GM12878 (cell line): Measurements from ENCODE around the gene ADGRD1. TPM values are rescaled to one million over a fixed set of nuclear protein-coding genes. Genes with fewer than 3 reads are reported as not detected.

Experiments used
- ATAC-seq: fragments of 200-7000 bp; cut with Tn5 transposase; 3 replicates; pipeline ENCODE4 v1.9.1; 2020; ENCODE audit warnings: mild to moderate bottlenecking, moderate library complexity
- BruUV-seq: library from RNA; stranded (reverse); fragments of 400-500 nt; replicated peaks from 2 replicates; lab custom pipeline; 2021; lab: Mats Ljungman, UMichigan
- CTCF ChIA-PET: fragments of 300-600 bp; sonication (Branson Sonifier 250); formaldehyde crosslinking; extraction: SDS; loops from one replicate; lab custom pipeline; 2021; ENCODE audit warnings: inconsistent platforms; lab: Yijun Ruan, JAX
- POLR2A ChIA-PET: fragments of 350-600 bp; formaldehyde crosslinking; extraction: SDS; loops from one replicate; lab custom pipeline; 2021; ENCODE audit warnings: inconsistent platforms; lab: Charles Lee
- RAD21 ChIA-PET: fragments of 300-600 bp; sonication (Branson Sonifier 250); formaldehyde crosslinking; loops from one replicate; lab custom pipeline; 2023; ENCODE audit warnings: antibody characterized with exemption; ENCODE audit not compliant: unreplicated experiment; lab: Charles Lee
- SMC1A ChIA-PET: fragments of 300-600 bp; sonication (Branson Sonifier 250); formaldehyde crosslinking; loops from one replicate; lab custom pipeline; 2023; ENCODE audit not compliant: unreplicated experiment, uncharacterized antibody; lab: Charles Lee
- DNase-seq: peaks from one replicate; pipeline ENCODE4 v3.0.0-alpha.2; 2011; ENCODE audit warnings: low read depth, low spot score
- FAIRE-seq: peaks from 3 replicates; lab custom pipeline; 2011; peaks lifted over from hg19 to GRCh38; lab: Jason Lieb, UNC
- H2AFZ ChIP-seq: 2 replicates; pipeline ENCODE4 v1.6.0; 2011; ENCODE audit warnings: low read depth, low read length, control low read depth; ENCODE audit not compliant: control insufficient read depth
- H3K27ac ChIP-seq: 2 replicates; pipeline ENCODE4 v1.5.1; 2011; ENCODE audit warnings: control low read depth; ENCODE audit not compliant: control insufficient read depth, insufficient read depth
- H3K27me3 ChIP-seq, 2 experiments: replicated peaks in 1 of 2; 2 replicates each; pipeline versions ENCODE4 v1.6.0 to v1.6.1; 2011; ENCODE audit warnings: low read length in 1 of 2; ENCODE audit not compliant: control insufficient read depth in 2 of 2, insufficient read depth in 2 of 2
- H3K36me3 ChIP-seq, 2 experiments: 2 replicates each; pipeline ENCODE4 v1.5.1; 2011; ENCODE audit warnings: low read length in 1 of 2; ENCODE audit not compliant: control insufficient read depth in 2 of 2, insufficient read depth in 2 of 2
- H3K4me1 ChIP-seq: 2 replicates; pipeline ENCODE4 v1.6.1; 2011; ENCODE audit warnings: mild to moderate bottlenecking, low read length, moderate library complexity, mixed read lengths; ENCODE audit not compliant: control insufficient read depth, insufficient read depth
- H3K4me2 ChIP-seq: 2 replicates; pipeline ENCODE4 v1.6.0; 2011; ENCODE audit warnings: control low read depth; ENCODE audit not compliant: control insufficient read depth, insufficient read depth
- H3K4me3 ChIP-seq: fragments of 200-600 bp; sonication (generic); 2 replicates; pipeline ENCODE4 v1.5.1; 2016
- H3K79me2 ChIP-seq: 2 replicates; pipeline ENCODE4 v1.6.0; 2011; ENCODE audit warnings: low read length; ENCODE audit not compliant: control insufficient read depth, insufficient read depth
- H3K9ac ChIP-seq: 2 replicates; pipeline ENCODE4 v1.8.0; 2011; ENCODE audit warnings: low read length, control low read depth, mixed read lengths; ENCODE audit not compliant: control insufficient read depth, insufficient read depth
- H3K9me3 ChIP-seq: replicated peaks from 3 replicates; pipeline ENCODE4 v1.5.1; 2011; ENCODE audit warnings: mild to moderate bottlenecking, low read length; ENCODE audit not compliant: control insufficient read depth, insufficient read depth
- H4K20me1 ChIP-seq: 2 replicates; pipeline ENCODE4 v1.6.0; 2011; ENCODE audit not compliant: control insufficient read depth, insufficient read depth
- BACH1 ChIP-seq: fragments of 450-650 bp; IDR thresholded peaks from 2 replicates; pipeline ENCODE4 v1.6.1; 2017; ENCODE audit warnings: mild to moderate bottlenecking, borderline replicate concordance
- NR2C1 ChIP-seq: fragments of 450-650 bp; IDR thresholded peaks from 2 replicates; pipeline ENCODE4 v1.6.1; 2017; ENCODE audit warnings: antibody characterized with exemption, mild to moderate bottlenecking, moderate library complexity
- NR2C2 ChIP-seq: IDR thresholded peaks from 2 replicates; pipeline ENCODE4 v1.6.1; 2011; ENCODE audit warnings: borderline replicate concordance, low read depth; ENCODE audit not compliant: control insufficient read depth, insufficient read length
- NR2F1 ChIP-seq: fragments of 450-650 bp; conservative IDR thresholded peaks from 2 replicates; pipeline ENCODE4 v1.6.1; 2017; ENCODE audit warnings: mild to moderate bottlenecking
- WGBS: methylation state at CpG from one replicate; pipeline ENCODE4 v1.1.6; 2016; ENCODE audit warnings: low lambda C conversion rate; ENCODE audit not compliant: insufficient replicate concordance, insufficient coverage; ENCODE audit errors: missing lambda C conversion rate; 5-methylcytosine and 5-hydroxymethylcytosine counted together
- in situ Hi-C: fragments of 300-500 bp; cut with MboI; formaldehyde crosslinking; loops from 9 replicates; pipeline ENCODE4 v1.14.3; 2018; ENCODE audit warnings: mixed read lengths
- intact Hi-C: fragments of 100-400 bp; cut with micrococcal nuclease; formaldehyde crosslinking; loops from one replicate; pipeline ENCODE4 v1.14.2; 2022; ENCODE audit not compliant: unreplicated experiment
- polyA plus RNA-seq, 11 experiments: library from polyadenylated mRNA; depleted of rRNA in 4 of 11; unstranded in 6 of 11; stranded (reverse) in 5 of 11; fragments of >200 nt; fragmentation: Nextera tagmentation in 4 of 11; fragmentation: Illumina TruSeq in 1 of 11; extraction: Ambion mirVana in 4 of 11; extraction: Trizol in 1 of 11; gene quantifications; 1 replicate in 1 of 11; 2 replicates in 10 of 11; pipeline versions ENCODE4 v1.2.1 to v1.2.3, GENCODE V29; 2011 to 2016; ENCODE audit warnings: inconsistent platforms in 2 of 11, missing spikeins in 2 of 11, low read depth in 1 of 11
- total RNA-seq, 4 experiments: library from RNA; depleted of rRNA in 3 of 4; stranded (reverse); fragments of >200 nt in 3 of 4; fragmentation: Illumina TruSeq in 1 of 4; extraction: Trizol in 1 of 4; gene quantifications; 2 replicates each; pipeline versions ENCODE4 v1.2.1 to v1.2.3, GENCODE V29; 2013 to 2021
- TF ChIP-seq, protein P1 (sequence below): fragments of 450-650 bp; IDR thresholded peaks from 2 replicates; pipeline ENCODE4 v1.6.1; 2017; ENCODE audit warnings: mild to moderate bottlenecking, moderate library complexity

ADGRD1 gene
- total and polyA plus RNA-seq, 10 of the 15 experiments (the other 5 are each of a cell fraction or from before 2014, with no cell fraction given) = 0.15 to 12.7 (median 1.2) TPM

DNA sequence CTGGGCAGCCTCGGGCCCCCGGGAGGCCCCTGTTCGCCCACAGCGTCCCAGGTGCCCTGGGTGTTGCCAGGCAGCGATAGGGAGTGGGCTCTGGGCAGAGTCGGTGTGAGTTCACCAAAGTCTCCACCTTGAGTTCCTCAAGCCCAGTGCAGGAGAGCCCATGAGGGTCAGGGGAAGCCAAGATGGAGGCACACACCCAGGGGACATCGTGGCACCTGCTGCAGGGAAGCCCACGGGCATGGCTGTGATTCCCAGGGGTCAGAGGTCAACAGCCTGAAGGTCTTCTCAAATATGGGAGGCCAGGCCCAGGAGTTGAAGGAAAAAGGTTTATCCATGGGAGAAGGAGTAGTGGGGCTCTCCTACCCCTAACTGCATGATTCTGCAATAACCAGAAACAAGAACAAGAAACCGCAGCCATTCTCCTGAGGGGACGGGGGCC, 148.8 kb downstream of the ADGRD1 start:
- ChIA-PET POLR2A (interaction anchor here (0.8 to 3.8 kb wide), 3 partner anchors 10 to 30 kb away, joined by 3 to 16 read pairs (median 9); no protein-coding TSS in a partner anchor), SMC1A (interaction anchor here (1.0 to 6.4 kb wide), 11 partner anchors 8 to 352 kb away, joined by 3 to 86 read pairs (median 5); no protein-coding TSS in a partner anchor), CTCF (interaction anchor here (1.0 to 5.8 kb wide), 10 partner anchors 9 to 350 kb away, joined by 4 to 198 read pairs (median 28); no protein-coding TSS in a partner anchor), RAD21 (interaction anchor here (0.7 to 4.5 kb wide), 12 partner anchors 9 to 285 kb away, joined by 3 to 101 read pairs (median 4); no protein-coding TSS in a partner anchor)
- in situ Hi-C loops (loop anchor here (10.0 kb wide), 1 partner anchor 722 kb away; the partner anchor contains the start of gene MMP17), intact Hi-C loops (loop anchor here (5.0 kb wide), 1 partner anchor 185 kb away; no protein-coding TSS in a partner anchor)
- peaks cover 46% of the 10 kb centered on the region for H3K4me1 ChIP-seq
- H3K4me2 ChIP-seq = peak overlapping the region; percentile 95; the same call in 1 of the 2 replicates
- WGBS = 64% methylated on average over 10 of the region's 10 CpGs
- no peak overlapping the region for H3K9ac ChIP-seq
- no peaks in the 10 kb centered on the region; the same call in 1 of the 2 replicates for H3K79me2 ChIP-seq
- ATAC-seq (no peak), DNase-seq (no peak), FAIRE-seq (no peak)
- TF ChIP-seq NR2C1 = peak; percentile 58
- peak; percentile 48; the same call in 1 of the 2 replicates for TF ChIP-seq NR2F1
- TF ChIP-seq NR2C2 = peak; percentile 15
- no peak for TF ChIP-seq BACH1
- TF ChIP-seq, protein P1, sequence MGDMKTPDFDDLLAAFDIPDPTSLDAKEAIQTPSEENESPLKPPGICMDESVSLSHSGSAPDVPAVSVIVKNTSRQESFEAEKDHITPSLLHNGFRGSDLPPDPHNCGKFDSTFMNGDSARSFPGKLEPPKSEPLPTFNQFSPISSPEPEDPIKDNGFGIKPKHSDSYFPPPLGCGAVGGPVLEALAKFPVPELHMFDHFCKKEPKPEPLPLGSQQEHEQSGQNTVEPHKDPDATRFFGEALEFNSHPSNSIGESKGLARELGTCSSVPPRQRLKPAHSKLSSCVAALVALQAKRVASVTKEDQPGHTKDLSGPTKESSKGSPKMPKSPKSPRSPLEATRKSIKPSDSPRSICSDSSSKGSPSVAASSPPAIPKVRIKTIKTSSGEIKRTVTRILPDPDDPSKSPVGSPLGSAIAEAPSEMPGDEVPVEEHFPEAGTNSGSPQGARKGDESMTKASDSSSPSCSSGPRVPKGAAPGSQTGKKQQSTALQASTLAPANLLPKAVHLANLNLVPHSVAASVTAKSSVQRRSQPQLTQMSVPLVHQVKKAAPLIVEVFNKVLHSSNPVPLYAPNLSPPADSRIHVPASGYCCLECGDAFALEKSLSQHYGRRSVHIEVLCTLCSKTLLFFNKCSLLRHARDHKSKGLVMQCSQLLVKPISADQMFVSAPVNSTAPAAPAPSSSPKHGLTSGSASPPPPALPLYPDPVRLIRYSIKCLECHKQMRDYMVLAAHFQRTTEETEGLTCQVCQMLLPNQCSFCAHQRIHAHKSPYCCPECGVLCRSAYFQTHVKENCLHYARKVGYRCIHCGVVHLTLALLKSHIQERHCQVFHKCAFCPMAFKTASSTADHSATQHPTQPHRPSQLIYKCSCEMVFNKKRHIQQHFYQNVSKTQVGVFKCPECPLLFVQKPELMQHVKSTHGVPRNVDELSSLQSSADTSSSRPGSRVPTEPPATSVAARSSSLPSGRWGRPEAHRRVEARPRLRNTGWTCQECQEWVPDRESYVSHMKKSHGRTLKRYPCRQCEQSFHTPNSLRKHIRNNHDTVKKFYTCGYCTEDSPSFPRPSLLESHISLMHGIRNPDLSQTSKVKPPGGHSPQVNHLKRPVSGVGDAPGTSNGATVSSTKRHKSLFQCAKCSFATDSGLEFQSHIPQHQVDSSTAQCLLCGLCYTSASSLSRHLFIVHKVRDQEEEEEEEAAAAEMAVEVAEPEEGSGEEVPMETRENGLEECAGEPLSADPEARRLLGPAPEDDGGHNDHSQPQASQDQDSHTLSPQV = 0 out of 2 replicates have a peak, but pooled peaks have one; percentile 27
- H4K20me1 ChIP-seq = no peaks in the 10 kb centered on the region
- H3K4me3 ChIP-seq = no peak overlapping the region
- H2AFZ ChIP-seq = no peak overlapping the region
- no peaks in the 10 kb centered on the region for H3K36me3 ChIP-seq
- H3K27ac ChIP-seq = peak overlapping the region; percentile 43
- no TSS peak for BruUV-seq
- no peaks in the 10 kb centered on the region for H3K27me3 ChIP-seq
- H3K9me3 ChIP-seq = no peaks in the 10 kb centered on the region; the same call in 2 of the 3 replicates
